GM18526 (cell line): ENCODE results near the gene HOXD9.

Source experiments
- POLR2A ChIP-seq: IDR thresholded peaks from 3 replicates; pipeline ENCODE4 v1.6.1; 2011; ENCODE audit not compliant: insufficient read length; ENCODE audit errors: extremely low read depth

HOXD9 gene

GRCh38 chr2:176082824-176083751 is 39.4 kb upstream of the HOXD9 start:
- no peak for TF ChIP-seq POLR2A

- TF ChIP-seq POLR2A = no peak
These were observed 38.7 kb upstream of the HOXD9 start, which contains the start of gene EVX2 for GRCh38 chr2:176083796-176084261. TSS of gene EVX2 (minus strand) at chr2:176083962. CDS start at chr2:176083776, 186 bp downstream.

GRCh38 chr2:176084611-176085119 is 37.9 kb upstream of the HOXD9 start:
- TF ChIP-seq POLR2A = no peak

GRCh38 chr2:176085120-176085788 is 37.3 kb upstream of the HOXD9 start:
- no peak for TF ChIP-seq POLR2A

GRCh38 chr2:176085861-176086771 is 36.4 kb upstream of the HOXD9 start:
- TF ChIP-seq POLR2A = no peak

- TF ChIP-seq POLR2A = no peak
These were observed 35.0 kb upstream of the HOXD9 start for GRCh38 chr2:176087330-176088047.

- no peak for TF ChIP-seq POLR2A
These were observed 34.2 kb upstream of the HOXD9 start for GRCh38 chr2:176088048-176088936.

- no peak for TF ChIP-seq POLR2A
These were observed 33.3 kb upstream of the HOXD9 start for GRCh38 chr2:176088937-176089842.

GRCh38 chr2:176089843-176090395 is 32.6 kb upstream of the HOXD9 start:
- no peak for TF ChIP-seq POLR2A

- TF ChIP-seq POLR2A = no peak
These were observed 31.7 kb upstream of the HOXD9 start for GRCh38 chr2:176090862-176091261.

GRCh38 chr2:176091329-176092258 is 30.9 kb upstream of the HOXD9 start:
- no peak for TF ChIP-seq POLR2A
